Left hindlimb (tissue), 1 donor: ENCODE results near the gene IL17B.

Source experiments
- DNase-seq: peaks from one replicate; pipeline ENCODE4 v3.0.0-alpha.2; 2018

IL17B gene, protein sequence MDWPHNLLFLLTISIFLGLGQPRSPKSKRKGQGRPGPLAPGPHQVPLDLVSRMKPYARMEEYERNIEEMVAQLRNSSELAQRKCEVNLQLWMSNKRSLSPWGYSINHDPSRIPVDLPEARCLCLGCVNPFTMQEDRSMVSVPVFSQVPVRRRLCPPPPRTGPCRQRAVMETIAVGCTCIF

DNA sequence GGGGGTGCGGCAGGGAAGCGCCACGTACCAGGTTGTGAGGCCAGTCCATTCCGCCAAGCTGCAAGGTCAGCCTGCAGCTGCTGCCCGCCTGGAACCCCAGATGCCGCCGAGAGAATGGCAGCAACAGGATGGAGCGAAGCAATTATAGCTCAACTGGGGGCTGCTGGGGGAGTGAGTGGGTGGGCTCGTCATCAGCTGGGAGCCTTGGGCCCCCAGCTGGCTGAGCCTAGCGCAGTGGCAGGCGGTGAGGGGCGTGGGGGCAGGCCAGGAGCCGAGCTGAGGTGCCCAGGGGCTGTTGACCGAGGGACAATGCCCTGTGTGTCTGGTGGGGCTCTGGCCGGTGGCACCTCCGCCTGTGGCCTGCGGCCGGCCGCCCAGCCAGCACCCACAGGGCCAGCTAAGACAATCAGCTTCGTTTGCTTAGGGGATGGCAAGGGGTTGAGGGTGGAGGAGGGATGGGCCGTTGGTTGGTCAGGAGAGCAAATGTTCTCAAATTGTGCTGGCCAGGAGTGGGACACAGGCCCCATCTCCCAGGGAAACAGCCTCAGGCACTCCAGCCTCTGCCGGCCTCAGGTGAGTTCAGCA, at the start of gene IL17B:
Gene IL17B (minus strand): TSS at position 116 of the 585 bp plus-strand sequence. CDS start 67 bp downstream, at position 49.
- no peak for DNase-seq

DNA sequence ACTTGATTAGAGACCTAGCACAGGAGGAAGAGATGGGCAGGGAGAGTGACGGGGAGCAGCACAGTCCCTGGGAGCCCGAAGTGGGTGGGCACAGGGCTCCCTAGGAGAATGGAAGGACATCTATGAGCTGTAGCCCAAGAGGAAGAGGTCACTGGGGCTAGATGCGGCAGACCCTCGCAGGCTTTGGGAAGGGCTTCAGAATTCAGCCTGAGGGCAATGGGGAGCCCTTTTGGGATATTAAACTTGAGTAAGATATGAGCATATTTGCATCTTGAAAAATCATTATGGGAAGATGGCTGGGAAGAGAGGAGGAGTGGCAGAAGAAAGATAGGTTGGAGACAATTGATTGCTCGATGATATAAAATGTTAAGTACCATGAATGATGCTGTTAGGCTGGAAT, 48.9 kb upstream of the IL17B start:
- DNase-seq, result no peak

DNA sequence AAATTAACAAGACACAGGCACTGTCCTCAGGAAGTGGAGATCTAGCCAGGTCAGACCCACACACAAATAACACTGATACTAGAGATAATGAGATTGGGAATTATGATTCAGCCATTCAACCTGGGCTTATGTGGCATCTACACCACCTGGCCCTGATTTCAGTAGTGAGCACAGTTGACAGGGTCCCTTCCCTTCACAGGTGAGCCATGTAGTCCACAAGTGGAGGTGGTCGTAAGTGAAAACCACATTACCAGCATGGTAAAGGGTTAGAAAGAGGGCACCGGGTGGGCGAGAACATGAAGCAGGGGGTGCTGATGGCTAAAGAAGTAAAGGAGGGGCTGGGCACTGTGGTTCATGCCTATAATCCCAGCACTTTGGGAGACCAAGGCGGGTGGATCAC, 48.3 kb upstream of the IL17B start:
- DNase-seq, result no peak

DNA sequence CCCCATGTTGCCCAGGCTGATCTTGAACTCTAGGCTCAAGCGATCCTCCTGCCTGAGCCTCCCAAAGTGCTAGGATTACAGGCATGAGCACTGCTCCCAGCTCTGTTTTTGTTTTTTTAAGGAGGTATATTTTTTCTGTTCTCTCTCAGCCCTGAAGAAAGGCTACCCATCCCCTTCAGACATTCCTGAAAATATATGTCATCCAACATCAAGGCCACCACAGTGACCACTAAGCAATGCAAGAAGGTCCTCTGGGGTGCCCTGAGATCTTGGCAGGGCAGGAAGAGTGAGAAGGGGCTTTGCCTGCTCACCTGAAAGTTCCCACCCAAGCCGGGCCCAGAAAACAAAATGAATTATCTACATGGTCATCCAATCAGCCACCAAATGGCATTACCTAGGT, 47.8 kb upstream of the IL17B start:
- no peak for DNase-seq

DNA sequence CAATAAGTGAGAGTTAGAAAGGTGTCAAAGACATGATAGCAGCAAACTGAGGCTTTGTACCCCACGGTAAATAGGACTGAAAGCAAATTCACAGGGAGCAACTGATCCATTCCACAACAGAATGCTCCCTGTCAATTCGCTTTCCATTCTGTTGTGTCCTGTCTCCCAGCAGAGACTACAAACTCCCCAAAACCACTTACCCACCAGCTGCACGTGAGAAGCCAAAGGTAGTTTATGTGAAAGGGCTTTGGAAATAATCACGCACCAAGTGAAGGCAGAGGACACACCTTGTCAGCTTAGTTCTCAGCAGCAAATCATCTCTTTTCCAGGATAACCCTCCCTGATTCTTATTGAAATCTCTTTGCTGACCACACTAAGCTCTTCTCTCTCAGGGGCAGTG, 46.6 kb upstream of the IL17B start:
- DNase-seq, result no peak

DNA sequence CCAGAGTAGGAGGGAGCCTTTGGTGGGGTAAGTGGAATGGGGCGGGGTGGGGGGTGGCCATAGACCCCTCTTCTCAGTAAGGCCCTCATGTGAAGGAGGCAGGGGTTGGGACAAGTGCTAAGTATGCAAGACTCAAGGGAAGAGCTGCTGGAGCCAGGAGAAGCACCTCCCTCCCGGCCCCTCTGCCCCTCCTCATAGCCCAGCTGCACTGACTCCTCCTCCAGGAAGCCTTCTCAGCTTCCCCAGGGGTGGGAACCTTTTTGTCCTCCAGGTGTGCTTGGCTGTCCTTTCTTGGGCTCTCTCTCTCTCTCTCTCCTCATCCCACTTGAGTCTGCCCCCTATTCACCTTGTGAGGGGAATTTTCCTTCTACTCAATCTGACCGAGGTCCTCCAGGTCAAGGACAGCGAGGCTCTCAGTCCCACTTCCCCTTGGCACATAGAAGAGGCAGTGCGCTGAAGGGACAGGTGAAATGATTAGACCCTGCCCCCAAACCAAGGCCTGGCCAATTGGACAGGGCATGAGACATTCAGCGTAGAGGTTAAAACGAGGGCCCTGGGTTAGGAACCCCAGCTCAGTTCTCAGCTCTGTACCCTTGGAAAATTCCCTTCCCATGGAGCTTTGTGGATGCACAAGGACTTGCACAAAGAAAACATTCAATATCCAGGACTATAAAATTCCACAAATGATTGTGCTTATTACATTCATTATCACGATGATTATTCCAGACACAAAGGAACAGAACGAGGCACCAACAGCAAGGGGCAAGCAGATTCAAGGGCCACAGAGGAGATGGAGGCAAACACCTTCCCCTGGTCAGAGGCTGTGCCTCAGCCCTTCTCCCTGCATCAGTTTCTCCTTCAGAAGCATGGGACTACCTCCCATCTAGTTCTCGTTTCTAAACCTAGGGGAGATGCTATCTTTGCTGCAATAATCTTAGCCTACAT, 45.6 kb upstream of the IL17B start:
- DNase-seq, result no peak

DNA sequence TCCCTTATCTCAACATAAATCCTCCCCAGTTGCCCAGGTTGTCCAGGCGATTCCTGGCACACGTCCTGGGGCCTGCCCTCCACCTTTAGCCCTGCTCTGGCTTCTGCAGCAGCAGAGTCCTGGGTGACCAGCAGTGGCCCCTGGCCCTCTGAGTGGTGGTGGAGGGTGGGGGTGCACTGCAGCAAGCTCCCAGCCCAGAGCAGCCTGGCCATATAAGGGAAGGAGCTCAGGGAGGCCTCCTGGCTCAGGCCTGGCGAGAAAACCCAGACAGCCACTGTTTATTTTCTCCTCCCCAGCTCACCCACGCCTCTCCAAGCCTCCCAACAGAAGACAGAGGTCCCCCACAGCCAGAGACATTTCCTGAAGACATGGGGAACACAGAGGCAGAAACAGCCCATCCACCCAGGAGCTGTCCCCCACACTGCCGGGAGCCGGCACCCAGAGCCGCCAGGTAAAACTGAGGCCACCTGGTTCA, 44.7 kb upstream of the IL17B start:
- DNase-seq, result no peak

DNA sequence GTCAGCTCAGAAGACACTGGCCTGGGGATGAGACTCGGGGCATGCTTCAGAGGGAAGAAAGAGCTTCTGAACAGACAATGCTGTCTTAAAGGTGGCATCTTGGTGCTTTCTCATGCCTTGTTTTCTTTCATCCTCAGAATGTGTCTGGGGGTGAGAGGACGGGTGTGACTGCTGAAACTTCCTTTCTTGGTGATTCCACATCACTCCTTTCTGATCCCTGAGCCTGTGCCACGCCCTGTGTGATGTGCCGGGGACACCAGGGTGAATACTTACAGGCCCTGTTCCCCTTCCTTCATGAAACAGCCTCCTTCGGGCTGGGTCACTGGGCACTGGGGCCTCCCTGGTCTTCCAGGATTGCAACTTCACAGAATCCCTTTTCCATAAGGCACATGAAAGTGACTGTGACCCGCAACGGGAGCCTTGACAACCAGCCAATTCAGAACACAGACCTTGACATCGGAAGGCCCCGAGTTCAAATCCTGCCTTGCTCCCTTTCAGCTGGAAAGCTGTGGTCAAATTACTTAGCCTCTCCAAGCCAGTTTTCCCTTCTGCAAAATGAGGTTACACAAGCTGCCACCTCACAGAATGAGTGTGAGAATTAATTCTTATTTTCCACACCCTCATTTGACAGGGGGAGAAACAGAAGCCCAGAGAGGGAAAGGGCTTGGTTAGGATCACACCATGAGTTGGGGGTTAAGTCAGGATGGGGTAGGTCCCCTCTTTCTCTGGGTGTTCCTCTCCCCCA, 44.1 kb upstream of the IL17B start:
- DNase-seq, result no peak

DNA sequence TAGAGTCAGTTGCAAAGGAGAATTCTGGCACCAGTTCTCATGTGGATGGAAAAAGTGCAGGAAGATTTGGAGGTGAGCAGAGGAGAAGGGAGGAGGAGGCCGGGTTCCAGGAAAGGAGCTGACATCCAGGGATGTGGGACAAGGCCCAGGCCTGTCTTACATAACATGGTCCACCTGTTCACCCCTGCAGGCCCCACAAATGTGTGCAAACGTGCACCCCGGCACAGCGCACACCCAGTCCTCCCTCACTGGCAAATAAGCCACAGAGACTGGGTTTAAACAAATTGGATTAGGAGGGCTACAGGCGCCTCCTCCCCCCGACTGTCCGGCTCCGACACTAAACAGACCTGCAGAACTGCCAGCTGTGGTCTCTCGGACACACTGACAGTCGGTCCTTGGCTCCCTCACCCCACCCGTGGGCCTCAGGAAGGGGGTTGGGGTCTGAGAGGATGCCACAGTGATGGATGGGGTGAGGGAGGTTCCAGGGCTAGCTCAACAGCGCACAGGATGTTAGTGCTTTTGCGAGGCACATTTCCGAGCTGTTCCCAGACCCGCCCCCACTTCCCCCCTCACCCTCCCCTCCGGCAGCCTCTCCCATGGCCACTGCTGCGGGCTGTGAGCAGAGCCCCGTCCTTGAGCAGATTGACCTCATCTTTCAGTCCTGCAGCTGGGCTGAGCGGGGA, 43.4 kb upstream of the IL17B start:
- peak; percentile 87 for DNase-seq

DNA sequence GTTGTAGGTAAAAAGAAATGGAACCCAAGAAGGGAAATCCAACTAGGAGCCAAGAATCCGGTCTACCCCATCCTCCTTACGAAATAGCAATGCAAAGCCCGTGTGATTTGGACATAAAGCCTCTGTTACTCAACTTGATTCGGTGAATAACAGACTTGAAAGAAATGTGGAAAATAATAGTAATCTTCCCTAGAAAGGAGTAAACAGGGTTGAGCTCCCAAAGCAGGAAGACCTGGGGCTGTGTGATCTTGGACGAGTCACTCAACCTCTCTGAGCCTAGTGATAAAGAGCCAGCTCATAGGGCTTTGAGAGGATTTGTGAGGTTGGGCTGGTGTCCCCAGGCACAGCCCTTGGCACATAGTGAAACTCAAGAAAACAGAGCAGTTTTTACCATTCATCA, 42.7 kb upstream of the IL17B start:
- DNase-seq, result no peak

DNA sequence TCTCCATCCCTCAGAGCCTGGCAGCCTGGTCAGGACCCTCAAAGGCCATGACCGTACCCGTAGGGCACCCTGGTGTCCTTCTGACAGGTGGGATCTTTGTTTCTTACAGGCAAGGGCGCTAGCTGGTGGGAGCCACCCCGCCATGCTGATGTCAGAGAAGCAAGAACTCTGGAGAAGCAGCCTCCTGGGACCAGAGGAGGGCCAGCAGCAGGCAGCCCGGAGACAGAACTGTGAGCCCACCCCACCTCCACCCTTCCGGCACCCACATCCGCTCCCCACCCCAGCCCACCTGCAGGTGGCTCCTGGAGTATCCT, 42.2 kb upstream of the IL17B start:
- DNase-seq, result no peak

DNA sequence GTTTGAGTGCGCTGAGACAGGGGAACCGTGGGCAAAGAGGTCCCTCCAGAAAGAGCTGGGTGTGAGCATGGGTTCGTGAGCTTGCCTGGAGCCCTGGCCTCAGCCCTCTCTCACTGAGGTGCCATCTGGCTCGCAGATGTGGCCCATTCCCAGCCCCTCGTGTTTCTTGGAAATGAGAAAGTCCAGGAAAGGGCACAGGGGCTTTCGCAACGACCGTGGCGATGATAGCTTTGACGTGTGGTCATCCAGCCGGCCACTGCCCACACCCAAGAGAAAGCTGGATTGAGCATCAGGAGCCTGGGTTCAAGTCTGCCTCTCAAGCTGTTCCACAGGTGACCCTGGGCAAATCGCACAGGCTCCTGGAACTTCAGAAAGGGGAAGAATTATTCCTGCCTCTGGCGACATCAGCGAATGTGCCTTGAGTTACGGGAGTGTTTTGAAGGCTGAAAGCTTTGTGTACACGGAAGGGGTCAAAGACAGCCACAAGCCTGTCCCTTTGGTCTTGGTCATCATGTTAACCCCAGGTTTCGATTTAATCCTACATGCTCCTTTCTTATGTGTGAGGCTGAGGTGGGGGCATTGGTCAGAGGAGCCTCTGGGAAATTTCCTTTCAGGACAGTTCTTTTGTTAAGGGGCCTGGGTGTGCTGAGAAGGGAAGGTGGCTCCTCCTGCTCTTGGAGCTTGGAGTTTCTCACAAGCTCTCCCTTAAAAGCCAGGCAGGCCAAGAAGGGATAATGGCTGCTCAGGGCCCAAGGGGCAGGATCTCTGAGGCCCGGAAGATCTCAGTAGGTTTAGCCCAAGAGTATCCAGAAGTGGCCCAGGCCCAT, 41.7 kb upstream of the IL17B start:
- DNase-seq, result no peak

DNA sequence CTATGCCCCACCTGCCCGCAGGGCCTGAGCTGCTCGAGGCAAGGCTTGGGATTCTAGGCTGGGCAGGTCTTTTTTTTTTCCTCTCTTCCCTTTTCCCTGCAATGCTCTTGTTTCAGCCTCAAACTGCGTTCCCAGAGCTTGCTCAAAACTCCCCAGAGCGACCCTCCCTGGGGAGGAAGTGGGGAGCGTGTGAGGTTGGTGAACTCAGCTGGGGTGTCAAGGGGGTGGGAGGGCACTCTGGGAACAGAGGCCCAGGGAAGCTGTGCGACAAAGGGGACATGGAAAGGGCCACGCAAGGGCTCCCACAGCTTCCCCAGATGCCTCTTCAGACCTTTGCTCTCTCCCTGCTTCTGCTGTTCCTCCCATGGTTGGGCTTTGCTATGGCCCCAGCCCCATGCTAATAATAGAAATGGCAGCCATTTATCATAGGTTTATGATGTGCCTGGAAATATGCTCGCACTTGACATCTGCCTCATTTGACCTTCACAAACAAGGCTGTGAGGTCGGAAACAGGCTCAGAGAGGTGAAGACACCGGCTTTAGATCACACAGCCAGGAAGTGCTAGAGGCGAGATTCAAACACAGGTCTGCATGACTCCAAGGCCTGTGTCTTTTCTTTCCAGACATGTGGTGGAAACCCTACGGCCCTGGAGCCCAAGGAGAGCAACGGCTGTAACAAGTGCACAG, 40.9 kb upstream of the IL17B start:
- DNase-seq, result no peak

DNA sequence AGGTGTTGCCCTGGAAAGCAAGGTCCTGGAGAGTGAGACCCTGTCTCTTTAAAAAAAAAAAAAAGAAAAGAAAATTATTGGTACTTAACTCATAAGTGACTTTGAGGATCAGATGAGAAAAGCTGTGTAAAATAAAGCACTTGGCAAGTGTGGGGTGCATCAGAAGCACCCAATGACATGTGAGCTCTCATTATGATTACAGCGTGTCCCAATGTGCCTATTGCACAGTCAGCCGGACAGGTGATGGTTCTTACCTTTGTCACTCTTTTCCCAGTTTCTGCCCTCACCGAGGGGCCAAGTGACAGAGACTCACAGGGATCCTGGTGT, 40.4 kb upstream of the IL17B start:
- DNase-seq, result no peak

DNA sequence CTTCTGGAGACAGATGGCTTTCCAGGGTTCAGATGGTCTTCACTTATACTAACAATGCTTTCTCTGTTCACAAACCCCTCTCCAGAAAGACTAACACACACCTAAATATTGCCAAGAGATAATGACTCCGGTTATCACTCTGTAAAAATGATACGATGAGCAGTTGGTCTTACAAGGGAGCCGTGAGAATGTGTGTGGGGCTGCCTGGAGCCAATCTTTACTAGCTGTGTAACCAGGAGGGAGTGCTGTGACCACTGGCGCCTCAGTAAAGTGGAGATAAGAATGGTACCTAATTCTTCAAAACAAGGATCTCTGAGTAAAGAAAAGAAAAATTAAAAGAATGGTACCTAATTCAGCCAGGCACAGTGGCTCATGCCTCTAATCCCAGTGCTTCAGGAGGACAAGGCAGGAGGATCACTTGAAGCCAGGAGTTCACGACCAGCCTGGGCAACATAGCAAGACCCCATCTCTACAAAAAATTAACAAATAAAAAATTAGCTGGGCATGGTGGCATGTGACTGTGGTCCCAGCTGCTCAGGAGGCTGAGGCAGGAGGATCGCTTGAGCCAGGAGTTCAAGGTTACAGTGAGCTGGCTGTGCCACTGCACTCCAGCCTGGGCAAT, 39.9 kb upstream of the IL17B start:
- no peak for DNase-seq

DNA sequence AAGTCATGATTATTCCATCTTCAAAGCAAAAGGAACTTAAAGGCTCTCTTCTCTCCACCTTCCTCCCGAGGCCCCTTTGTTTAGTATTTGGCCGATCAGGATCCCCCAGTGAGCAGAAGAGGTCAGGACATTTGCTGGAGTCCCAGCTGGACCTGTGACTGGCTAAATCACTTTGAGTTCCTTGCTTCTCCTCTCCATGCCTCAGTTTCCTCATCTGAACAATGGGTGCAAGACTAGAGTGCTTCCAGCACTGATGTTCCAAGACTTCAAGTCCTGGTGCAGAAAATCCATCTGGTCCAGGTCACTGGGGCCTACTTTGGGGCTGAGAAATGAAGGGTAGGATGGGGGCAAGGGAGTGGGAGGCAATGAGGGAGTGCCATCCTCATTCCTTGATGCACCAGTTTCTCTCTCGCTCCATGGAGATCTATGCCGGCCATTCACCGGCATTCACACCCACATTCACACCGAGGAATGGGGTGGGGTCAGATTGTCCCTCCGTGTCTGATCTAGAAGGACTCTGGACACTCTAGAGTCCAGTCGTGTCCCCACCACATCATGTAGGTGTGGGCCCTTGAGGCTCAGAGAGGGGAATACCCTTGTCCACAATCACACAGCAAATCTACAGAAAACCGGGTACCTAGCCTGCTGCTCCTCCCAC, 38.7 kb upstream of the IL17B start:
- DNase-seq, result no peak

DNA sequence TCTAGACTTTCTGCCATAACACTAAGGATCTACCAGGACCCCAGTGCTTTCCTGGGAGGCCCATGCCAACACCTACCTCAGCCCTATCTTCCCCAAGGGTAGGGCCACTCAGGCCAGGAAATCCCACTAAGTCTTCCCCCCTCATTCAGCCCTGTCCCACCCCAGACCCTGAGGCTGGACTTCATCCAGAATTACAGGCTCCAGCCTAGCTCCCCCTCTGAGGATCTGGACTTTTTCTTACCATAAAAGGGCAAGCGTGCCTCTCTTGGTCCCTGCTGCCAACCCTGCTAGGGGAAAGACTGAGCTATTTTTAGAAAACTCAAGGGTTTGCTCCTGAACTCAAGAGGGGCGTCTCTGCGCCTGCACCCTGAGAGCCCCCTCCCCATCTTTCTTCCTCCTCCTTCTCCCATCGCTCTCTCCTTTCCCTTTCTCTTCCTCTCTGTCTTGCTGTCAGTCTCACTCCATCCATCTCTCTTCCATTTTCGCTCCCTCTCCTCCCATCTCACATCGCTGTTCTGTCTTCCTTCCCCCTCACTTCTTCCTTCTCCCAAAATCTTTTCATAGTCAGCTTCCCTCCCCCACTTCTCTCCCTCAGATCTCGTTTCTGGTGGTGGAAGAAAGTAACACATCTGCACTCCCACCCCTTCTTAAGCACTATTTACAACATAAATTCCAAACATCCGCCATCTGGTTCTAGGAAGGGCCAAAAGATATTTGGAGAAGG, 38.1 kb upstream of the IL17B start:
- DNase-seq, result no peak

DNA sequence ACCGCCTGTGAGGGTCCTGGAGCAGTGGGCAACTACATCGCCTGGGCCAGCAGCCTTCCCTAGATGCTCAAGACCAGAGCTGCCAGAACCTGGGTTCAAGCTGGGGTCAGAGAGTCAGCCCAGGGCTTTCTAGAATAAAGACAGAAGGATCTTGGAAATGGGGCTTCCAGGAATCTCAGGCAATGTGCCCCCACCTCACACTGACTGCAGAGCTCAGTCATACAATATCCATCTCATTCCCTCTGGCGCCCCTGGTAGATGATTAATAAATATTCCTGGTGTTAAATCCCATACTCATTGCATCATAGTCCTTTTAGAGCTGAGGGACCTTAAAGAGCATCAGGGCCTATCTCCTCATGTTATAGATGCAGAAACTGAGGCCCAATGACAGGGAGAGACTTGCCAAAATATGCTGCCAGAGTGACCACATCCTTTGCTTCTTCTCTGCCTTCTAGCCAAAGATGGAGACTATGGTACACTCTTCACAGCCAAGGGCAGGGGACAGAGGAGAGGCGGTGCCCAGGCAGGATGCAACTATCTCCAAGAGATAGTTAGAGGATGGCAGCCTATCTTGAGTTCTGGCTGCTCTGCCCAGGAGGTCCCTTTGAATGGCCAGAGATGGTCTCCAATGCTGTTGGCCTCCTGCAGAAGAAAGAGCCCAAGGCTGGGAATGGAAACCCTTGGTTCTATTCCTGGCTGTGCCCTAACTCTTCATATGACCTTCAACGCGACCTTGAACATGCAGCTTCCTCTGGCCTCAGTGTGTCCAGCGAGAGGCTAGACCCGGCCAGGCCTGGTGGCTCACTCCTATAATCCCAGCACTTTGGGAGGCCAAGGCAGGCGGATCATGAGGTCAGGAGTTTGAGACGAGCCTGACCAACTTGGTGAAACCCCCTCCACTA, 36.2 kb upstream of the IL17B start:
- no peak for DNase-seq
